Omental fat pad (tissue), 4 donors: ENCODE data around the gene SYNGR2. TPM values are rescaled to one million over a fixed set of nuclear protein-coding genes. Genes with fewer than 3 reads are reported as not detected.
"Not testable (repeated sequence)": the region's sequence is repeated elsewhere in the genome, so short reads cannot be mapped to it uniquely, and the experiment has no call there.

ENCODE experiments used
- ATAC-seq: fragments of 150-250 bp; one replicate; pipeline ENCODE4 v1.9.1; 2016; ENCODE audit warnings: mild to moderate bottlenecking, moderate library complexity; ENCODE audit not compliant: low FRiP score
- DNase-seq: peaks from one replicate; pipeline ENCODE4 v3.0.0-alpha.2; 2019; ENCODE audit warnings: low spot score
- total RNA-seq, 4 donors: library from RNA; depleted of rRNA; stranded (reverse); fragments of >200 nt; gene quantifications; one replicate each; pipeline ENCODE4 v1.1.0, GENCODE V29; 2016
- TF ChIP-seq, protein P1 (sequence below), 3 donors: fragments of 450-650 bp; IDR thresholded peaks; one replicate each; pipeline ENCODE4 v1.5.1; 2016 to 2017; ENCODE audit warnings: antibody characterized with exemption in 3 of 3, mild to moderate bottlenecking in 3 of 3, moderate library complexity in 2 of 3

SYNGR2 gene
- total RNA-seq, 4 donors from 2014 or later = 24.3 to 80.6 (median 52.4) TPM

GRCh38 chr17:78133971-78134898, 34.1 kb upstream of the SYNGR2 start:
- ATAC-seq (no peak), DNase-seq (no peak)
- TF ChIP-seq, protein P1, sequence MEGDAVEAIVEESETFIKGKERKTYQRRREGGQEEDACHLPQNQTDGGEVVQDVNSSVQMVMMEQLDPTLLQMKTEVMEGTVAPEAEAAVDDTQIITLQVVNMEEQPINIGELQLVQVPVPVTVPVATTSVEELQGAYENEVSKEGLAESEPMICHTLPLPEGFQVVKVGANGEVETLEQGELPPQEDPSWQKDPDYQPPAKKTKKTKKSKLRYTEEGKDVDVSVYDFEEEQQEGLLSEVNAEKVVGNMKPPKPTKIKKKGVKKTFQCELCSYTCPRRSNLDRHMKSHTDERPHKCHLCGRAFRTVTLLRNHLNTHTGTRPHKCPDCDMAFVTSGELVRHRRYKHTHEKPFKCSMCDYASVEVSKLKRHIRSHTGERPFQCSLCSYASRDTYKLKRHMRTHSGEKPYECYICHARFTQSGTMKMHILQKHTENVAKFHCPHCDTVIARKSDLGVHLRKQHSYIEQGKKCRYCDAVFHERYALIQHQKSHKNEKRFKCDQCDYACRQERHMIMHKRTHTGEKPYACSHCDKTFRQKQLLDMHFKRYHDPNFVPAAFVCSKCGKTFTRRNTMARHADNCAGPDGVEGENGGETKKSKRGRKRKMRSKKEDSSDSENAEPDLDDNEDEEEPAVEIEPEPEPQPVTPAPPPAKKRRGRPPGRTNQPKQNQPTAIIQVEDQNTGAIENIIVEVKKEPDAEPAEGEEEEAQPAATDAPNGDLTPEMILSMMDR (IDR thresholded peaks at IDR 0.05) = no peak

- ATAC-seq (no peak), DNase-seq (no peak)
- TF ChIP-seq, protein P1 (IDR thresholded peaks at IDR 0.05) = no peak
These were observed 33.4 kb upstream of the SYNGR2 start for GRCh38 chr17:78134899-78135385.

DNA sequence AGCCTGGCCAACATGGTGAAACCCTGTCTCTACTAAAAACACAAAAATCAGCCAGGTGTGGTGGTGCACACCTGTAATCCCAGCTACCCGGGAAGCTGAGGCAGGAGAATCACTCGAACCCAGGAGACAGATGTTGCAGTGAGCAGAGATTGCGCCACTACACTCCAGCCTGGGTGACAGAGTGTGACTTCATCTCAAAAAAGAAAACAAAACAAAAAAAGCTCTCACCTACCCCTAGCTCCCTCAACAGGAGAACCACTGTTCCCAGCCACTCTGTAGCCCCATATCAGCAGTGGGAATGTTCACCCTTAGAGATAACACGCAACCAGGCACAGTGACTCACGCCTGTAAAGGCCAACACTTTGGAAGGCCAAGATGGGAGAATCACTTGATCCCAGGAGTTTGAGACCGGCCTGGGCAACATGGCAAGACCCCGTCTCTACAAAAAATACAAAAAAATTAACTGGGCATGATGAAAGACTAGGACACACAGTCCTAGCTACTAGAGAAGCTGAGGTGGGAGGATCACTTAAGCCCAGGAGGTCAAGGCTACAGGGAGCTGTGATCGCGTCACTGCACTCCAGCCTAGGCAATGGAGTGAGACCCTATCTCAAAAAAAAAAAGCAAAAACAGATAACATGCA, 32.4 kb upstream of the SYNGR2 start:
- ATAC-seq (no peak), DNase-seq (no peak)
- TF ChIP-seq, protein P1 (IDR thresholded peaks at IDR 0.05) = no peak

GRCh38 chr17:78137392-78138203, 30.8 kb upstream of the SYNGR2 start:
- DNase-seq = no peak
- TF ChIP-seq, protein P1 (IDR thresholded peaks at IDR 0.05) = no peak
- ATAC-seq = no peak

DNA sequence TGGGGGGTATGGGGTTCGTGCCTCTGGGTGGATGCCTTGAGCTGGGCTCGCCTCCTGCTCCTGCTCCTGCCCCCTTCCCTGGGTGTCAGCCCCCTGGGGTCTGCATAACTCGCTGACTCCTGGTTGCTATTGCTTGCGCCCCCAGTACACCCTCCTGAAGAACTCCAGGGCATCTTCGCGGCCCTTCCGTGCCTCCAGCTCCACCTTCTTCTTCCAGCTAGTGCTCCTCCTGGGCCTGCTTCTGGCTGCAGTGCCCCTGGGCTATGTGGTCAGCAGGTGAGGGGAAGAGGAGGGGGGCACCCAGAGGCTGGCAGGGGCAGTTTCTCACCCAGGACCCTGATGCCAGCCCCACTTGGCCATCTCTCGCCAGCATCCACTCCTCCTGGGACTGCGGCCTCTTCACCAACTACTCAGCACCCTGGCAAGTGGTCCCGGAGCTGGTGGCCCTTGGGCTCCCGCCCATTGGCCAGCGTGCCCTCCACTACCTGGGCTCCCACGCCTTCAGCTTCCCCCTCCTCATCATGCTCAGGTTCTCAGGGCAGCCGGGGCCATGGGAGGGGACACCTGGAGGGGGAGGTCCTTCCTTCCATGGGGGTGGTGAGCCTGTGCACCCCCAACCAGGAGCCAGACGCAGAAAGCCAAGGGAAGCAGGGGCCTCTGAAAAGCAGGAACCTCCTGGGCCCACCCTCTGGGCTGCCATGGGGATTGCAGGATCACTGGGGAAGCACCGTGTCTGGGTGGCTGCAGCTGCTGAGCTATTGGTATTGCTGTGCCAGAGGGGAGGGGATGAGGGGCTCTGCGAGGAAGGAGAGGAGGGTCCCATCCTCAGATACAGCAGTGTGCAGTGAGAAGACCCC, 29.9 kb upstream of the SYNGR2 start:
- DNase-seq (no peak), ATAC-seq (no peak)
- TF ChIP-seq, protein P1 (IDR thresholded peaks at IDR 0.05) = no peak

- ATAC-seq, DNase-seq: not testable (repeated sequence)
These were observed 28.6 kb upstream of the SYNGR2 start for GRCh38 chr17:78139861-78140168.
